ENCODE data around the gene DPH7. TPM values are rescaled to one million over a fixed set of nuclear protein-coding genes. Genes with fewer than 3 reads are reported as not detected.
A peak's percentile ranks its signal among the peaks of the same experiment; 100 is the strongest.
"Not testable (repeated sequence)": the region's sequence is repeated elsewhere in the genome, so short reads cannot be mapped to it uniquely, and the experiment has no call there.

DPH7 gene
- total RNA-seq, 1 donor from 2014 or later: 30.8 TPM

DNA sequence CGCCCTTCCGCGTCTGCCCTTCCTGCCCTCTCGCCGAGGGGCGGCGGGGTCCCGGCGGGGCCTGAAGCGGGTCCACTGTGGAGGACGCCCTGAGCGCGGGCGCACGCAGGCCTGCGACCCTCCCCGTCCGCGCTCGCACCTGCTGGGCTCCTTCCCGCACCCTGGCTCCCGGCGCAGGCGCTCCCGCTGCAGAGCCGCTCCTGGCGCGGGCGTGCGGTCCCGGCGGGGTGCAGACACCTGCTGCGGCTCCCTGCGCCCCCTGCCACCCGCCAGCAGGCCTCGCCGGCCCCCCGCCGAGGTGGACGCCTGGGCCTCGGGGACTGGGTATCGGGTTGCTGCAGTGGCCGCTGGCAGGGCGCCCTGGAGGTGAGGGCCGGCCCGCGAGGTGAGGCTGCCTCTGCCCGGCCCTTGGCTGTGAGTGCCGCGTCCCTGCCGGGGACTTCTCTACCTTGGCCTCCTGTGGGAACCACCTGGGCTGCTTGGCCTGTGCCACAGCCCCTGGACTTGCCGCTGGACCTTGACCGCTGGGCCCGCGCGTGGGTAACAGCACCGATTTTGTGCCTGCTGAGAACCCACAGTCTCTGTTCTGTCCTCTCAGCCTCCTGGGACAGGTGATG is 27.4 kb upstream of the DPH7 start:
- no peak for DNase-seq

DNA sequence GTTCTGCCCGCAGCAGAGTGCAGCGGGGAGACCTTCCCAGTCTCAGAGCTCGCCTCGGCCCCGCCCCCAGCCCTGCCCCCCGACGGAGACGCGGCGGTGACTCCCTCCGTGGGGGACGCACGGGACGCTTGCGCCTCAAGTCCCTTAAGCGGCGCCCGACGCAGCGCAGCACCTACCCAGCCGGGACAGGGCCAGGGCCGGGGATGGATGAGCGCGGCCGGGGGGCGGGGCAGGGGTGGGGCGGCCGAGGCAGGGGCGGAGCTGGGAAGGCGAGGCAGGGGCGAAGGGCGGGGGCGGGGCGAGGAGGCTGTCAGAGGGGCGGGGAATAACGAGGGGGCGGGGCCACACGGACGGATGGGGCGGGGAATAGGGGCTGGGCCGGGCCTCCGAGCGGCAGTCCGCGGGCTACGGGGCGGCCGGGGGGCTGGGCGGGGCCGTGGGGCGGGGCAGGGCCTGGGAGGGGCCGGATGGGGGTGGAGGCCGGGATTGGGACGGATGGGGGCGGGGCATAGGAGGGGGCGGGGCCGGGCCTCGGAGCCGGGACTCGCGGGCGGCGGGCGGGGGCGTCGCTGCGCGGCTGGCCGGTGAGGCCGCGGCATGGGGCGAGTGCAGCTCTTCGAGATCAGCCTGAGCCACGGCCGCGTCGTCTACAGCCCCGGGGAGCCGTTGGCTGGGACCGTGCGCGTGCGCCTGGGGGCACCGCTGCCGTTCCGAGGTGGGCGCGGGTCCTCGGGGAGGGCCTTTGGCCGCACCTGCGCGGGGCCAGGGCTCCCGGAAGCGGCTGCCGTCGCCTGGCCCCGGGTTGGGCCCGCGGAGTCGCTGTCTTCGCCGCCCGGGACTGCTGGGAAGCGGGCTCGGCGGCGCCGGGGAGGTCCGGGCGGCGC is 26.6 kb upstream of the DPH7 start, which contains the start of gene ARRDC1:
Gene ARRDC1, plus strand, starts transcription at position 566 of the 884 bp plus-strand sequence. Its CDS starts 32 bp downstream, at position 598.
- DNase-seq: peak; percentile 92

DNA sequence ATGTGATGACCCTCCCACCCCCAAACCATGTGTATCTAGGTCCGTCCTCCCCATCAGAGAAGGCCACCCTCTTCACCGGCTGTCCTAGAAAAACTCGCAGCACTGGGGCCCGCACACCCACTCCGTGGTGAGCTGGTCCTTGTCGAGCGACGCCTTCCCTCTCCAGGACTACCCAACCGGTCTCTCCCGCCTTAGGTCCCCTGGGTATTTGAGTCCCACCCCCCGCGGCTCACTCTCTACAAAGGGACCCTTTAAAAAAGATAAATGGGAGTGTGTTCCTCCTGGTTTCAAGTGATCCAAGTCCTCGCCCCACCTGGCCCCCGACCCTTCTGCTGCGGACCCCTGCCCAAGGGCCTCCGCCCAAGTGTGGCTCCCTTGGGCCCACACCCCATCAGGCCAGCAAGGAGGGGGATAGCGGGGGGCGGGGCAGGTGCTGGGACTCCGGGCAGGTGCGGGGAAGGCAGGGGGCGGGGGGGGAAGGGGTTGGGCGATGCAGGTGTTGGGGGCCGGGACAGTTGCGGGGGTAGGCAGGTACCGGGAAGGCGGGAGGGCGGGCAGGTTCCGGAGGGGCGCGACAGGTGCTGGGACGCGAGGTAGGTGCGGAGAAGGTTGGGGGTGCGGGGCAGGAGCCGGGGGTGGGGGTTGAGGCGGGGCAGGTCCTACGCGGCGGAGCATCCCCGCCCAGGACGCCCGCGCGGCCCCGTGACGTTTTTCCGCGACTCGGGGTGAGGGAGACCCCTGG is 25.8 kb upstream of the DPH7 start:
- DNase-seq: no peak

DNA sequence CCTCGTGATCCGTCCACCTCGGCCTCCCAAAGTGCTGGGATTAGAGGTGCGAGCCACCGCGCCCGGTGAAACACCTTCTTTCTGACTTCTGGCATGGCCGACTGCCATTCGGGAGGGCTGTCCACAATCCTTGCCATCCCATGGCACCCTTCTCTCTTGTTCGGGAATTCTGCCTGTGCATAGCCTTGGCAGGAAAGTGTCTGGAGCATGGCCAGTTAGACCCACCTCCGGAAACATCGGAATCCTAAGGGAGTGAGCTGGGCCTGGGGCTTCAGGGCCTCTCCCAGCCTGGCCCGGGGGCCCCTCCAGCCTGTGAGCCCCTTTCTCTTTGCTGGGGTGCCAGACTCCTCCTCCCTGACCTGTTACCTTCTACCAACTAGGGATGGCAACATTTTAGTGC is 25.2 kb upstream of the DPH7 start:
- no peak for DNase-seq

DNA sequence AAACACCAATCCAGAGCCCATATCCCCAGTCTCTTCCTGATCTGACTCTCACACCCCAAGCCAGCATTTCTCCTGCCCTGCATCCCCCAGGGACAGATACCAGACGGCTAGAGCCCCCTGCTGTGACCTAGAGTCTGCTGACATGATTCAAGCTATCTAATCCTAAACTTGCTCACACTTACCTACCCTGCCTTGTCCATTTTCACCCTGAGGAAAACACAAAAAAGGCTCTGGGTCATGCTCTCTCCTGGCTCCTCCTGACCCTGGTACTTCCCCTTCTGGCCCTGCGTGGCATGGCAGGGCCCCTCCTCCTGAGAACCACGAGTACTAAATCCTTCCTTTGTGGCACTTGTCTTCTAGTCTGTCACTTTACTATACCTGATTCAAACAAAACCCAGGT is 23.9 kb upstream of the DPH7 start:
- DNase-seq: no peak

DNA sequence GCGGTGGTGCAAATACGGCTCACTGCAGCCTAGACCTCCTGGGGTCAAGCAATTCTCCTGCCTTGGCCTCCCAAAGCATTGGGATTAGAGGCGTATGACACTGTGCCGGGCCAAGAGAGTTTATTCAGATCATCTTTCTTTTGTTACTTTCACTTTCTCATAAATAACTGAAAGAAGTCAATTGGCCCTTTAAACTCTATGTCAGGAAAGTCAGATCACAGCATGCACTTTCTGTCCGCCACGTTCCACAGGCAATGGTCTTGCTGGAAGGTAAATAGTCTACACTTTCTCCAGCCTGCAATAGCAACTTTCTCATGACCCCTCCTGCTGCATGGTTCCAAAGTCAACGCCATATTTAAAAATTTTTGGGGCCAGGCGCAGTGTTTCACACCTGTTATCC is 20.2 kb upstream of the DPH7 start:
- no peak for DNase-seq

DNA sequence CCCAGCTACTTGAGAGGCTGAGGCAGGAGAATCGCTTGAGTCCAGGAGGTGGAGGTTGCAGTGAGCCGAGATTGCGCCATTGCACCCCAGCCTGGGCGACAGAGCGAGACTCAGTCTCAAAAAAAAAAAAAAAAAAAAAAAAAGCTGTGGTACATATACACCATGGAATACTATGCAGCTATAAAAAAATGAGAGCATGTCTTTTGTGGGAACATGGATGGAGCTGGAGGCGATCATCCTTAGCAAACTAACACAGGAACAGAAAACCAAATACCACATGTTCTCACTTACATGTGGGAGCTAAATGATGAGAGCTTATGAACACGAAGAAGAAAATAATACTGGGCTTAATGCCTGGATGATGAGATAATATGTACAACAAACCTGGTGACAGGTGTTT is 17.9 kb upstream of the DPH7 start:
- not testable (repeated sequence) for DNase-seq

DNA sequence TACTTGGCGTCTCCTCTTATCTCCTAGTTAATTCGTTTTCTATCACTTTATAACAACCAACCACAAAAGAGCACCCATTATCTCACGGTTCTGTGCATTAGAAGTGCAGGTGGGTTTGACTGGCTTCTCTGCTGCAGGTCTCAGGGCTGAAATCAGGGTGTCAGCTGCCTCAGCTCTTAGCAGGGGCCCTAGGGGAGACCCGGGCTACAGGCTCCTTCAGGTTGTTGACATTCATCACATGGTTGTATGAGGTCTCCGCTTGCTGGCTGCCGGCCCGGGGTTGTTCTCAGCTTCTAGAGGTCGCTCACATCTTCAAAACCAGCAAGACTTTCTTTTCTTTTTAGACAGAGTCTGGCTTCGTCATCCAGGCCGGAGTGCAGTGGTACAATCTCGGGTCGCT is 14.5 kb upstream of the DPH7 start:
- no peak for DNase-seq

DNA sequence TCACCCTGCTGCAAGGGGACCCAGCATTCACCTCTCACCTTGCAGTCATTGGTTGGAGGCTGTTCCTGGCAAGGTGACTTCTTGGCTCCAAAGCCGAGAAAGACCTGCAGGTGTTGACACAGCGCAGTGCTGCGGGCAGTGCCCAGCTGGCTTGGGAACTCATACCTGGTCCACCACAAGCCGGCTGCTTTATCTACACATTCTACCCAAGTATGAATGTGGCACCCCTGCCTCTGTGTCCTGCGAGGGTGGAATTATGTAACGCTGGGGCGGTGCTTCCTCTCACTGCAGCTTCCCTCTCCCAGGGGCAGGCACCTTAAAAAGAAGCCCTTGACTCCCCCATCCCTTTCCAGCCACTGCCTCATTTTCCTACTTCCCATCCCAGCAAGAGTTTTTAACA is 14.0 kb upstream of the DPH7 start:
- no peak for DNase-seq

DNA sequence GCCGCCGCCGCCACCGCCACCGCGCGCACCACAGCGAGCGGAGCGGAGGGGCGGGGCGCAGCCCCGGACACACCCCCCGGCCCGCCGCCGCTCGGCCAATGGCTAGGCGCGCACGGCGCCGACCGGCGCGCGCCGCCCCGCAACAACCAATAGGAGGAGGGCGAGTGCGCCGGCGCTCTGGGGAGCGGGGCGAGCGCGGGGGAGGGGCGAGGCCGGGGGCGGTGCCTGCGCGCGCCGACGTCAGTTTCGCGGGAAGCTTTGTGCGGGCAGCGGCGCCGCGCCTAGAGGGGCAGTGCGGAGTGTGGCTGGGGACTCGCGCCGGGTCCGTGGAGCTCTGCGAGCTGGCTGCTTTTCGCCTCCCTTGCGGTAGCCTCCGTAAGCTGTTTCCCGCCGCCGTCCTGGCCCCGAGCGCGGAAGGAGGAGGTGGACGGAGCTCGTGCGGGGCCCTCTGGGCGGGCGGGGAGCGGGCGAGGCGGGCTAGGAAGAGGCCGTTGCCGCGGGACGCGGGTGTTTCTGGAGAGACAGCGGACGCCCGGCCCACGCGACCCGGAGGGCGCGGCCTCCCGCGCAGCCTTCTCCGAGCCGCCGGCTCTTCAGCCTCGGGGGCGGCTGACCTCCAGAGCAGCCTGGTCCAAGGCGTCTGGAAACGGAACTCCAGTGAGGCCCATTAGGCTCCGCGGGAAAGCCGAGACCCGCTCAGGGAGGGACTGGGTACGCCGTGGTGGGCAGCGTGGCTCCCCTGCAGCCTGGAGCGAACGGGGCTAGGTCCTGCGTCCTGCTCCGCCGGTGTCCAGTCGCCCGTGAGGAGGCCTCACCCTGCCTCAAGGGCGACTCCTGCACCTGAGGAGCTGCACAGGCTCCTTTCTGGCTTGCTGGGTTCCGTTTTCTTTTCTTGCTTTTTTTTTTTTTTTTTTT is 12.0 kb upstream of the DPH7 start, which contains the start of gene ZMYND19:
Gene ZMYND19, minus strand, starts transcription at position 44 of the 915 bp plus-strand sequence. CDS start 249 bp downstream, outside the sequence.
- peak; percentile 93 for DNase-seq

DNA sequence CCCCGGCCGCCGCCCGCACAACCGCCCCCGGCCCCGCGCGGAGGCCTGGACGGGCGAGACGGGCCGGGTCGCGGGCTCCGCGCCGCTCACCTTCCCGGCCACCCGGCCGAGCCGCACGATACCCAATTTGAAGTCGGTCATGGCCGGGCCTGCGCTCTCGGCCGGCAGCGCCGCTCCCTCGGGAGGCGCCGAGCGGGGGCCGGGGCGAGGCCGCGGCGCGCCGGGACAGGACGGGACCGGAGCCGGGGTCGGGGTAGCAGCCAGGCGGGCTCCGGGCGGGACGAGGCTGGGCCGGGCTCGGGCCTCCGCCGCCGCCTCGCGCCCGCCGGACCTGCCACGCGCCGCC is 11.4 kb upstream of the DPH7 start:
- no peak for DNase-seq

DNA sequence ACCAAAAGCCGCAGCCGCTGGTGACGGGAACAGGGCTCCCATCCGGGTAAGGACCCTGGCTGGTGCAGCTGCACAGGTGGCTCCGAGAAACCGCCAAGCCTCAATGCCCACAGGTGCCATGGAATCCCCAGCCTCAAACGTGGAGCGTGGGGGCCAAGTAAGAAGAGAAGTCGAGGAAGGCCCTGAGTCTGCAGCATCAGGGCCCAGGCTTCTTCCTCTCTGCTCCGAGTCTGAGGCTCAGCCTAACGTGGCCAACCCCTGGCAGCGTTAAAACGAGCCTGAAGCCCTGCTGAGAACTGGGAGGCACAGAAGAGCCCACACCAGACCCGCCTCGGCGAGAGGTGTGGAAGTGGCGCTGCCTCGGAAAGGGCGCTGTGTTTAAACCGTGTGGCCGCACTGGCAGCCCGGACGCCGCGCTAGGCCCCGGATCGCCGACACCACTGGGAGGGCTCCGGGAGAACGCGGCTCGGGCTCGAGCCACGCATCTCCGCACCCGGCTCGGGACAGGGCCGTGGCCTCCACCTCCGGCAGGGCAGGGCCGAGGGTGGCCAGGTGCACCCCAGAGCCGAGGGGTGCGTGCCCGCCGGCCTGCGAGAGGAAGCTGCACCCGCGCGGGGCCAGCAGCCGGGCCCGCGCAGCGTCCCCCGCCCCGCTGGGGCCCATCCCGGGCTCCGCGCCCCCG is 10.9 kb upstream of the DPH7 start:
- DNase-seq: peak; percentile 41

DNA sequence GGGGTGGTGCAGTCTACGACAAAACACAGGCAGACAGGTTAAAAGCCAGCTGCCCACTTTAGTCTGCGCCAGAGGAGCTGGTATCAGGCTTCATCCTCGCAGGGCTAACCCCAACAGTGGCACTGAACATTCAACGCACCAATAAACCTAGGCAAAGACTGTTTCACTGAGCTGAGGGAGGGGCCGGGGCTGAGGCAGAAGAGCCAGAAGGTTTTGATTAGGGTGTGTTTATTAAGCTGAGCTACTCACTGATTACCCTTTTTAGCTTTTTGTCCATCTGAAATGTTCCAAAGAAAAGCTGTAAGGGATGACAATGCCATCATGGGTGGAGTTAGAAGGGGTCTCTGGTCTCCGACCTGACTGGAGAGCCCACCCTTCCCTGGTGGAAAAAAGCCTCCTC is 10.2 kb upstream of the DPH7 start:
- no peak for DNase-seq

DNA sequence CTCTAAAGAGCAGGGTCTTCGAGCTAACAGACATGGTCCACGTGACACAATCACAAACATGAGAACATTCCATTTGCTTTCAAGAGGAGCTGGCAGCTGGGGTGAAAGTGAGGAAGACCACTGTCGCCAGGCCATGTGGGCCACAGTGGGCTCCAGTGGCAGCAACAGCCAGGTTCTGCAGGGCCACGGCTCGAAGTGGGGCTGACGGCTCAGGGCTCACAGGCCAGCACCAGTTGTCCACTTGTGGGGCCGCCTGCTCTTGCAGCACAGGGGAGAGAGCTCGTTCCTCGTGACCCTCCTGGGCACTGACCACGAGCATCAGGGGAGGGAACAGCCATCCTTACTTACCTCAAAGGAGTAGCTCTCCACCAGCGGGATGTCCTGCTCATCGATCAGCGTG is 9.6 kb upstream of the DPH7 start:
- DNase-seq: no peak

DNA sequence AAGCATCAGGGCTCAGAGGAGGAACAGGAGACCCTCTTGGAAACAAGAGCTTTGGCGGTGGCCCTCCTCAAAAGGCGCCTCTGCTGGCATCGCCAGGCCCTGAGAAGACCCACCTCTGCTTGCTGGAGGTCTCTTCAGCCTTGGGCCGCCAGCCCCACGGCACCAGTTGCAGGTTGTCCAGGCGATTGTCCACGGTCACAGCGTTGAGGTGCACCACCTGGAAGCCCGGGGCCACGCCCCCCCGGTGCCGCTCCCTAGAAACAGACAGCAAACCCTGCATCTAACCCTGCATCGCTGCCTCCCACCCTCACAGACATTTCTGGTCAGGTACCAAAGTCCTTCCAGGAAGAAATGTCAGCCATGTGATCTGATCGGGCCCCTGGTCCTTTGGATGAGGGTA is 8.1 kb upstream of the DPH7 start:
- DNase-seq: no peak

DNA sequence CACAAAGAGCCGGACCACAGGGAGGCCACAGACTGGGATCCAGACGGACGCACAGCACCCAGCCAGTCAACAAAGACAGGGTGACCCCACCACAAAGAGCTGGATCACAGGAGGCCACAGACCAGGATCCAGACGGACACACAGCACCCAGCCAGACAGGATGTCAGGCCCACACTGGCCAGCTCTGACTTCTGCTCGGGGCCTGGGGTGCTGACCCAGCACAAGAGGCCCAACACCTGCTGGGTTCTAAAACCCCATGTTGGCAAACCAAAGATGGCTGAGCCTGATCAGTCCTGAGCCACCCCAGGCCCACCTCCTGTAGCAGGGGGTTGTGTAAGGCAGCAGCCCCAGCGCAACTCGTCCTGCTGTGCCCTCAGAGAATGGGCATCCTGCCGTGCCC is 5.2 kb upstream of the DPH7 start:
- DNase-seq: no peak

DNA sequence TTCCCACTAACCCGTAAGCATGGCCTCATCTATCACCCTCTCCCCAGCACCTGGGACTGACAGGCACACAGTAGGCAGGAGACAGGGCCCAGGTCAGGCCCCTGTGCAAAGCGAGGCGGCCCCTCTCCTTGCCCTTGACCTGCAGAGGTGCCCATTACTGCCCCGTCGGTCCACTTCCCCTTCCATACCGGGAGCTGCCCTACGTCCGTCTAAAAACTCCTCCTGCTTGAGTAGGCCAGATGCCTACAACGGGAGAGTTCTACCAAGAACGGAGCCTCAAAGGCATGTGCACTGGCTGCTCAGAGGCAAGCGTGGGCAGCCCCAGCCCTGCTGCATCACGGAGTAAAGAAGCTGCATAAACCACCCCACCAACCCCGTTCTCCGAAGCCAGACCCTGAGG is 4.6 kb upstream of the DPH7 start:
- DNase-seq: no peak

DNA sequence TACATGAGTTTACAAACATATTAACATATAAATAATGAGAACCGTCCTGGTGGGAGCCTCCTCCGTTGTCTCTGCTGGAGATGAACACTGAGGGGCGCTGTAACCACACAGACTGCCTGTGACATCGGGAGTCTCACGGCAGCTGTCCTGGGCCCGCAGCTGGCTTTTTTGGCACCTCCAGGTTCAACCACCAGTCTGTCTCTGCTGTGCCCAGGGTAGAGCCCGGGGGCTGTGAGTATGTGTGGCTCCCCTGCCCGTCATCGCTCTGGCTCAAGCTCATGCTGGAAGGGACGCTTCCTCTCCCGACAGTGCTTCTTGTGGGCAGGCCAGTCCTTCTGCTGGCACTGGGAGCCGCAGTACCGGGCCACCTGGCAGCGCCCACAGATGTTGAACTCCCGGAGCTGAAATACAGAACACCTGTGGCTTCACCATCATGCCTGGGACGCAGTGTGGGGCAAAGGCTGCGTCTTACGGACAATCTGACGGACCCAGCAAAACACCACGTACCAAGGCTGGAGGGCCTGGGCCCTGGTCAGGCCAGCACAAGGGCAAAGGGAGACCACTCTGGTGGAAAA is 3.6 kb upstream of the DPH7 start:
- peak; percentile 46 for DNase-seq

DNA sequence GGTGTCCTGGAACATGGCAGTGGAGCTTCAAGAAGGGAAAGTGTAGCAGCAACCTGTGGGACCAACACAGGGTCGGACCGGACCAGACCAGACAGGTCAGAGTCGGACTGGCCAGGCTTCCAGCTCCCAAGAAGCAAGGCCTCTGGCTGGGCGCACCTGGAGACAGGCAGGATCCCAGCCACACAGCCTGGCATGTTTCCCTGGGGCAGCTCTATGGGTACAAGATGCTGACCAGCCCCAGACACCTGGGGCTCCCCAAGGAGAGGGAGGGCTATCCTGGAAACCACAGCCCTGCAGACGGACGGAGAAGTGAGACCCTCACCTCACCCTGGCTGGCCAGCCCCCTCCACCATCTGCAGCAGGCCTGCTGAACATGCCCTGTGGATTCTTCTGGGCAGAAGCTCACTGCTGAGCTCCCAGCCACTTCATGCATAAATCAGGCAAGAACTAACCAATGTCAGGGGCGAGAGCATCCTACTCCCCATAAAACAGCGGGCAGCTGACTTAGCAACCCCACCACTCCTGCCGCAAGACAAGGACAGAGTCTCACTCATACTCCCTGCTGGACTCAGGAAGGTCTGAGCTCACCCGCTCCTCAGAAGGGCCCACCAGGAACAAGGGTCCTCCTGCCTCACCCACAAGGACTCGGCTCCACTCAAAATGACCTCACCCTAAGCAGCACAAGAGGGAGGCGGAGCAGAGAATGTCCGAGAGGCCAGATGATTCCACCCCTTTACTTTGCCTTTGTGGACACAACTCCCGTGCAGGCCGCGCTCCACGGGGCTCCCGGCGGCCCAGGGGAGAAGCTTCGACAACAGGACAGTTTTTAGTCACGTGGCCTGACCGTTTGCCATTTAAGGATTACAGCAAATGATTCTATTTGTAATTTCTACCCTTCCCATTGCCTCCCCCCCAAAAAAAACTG is 2.9 kb upstream of the DPH7 start:
- DNase-seq: no peak

DNA sequence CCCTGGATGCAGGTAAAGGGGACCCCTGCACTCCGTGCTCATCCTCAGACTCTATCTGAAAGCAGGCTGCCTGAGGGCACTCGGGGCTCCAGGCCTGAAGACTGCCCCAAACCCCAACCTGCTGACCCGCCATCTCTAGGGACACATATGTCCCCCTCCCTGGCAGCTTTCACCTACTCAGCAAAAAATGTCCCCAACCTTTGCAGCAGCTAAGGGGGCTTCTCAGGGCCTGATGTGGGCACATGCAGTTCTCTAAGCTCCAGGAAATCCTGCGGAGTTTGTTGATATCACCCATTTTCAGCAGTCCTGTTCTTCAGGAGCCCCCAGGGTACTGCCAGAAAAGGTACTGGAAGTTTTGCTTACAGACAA is 2.2 kb upstream of the DPH7 start:
- DNase-seq: no peak

Measured in dermis blood vessel endothelial cell (primary cell).